Activated naive CD4-positive, alpha-beta T cell treated with Interleukin-2 at 50 U/mL for 16 hours (primary cell): Measurements from ENCODE around the gene ADARB2.

ENCODE experiments used
- DNase-seq: peaks from one replicate; pipeline ENCODE4 v3.0.0-alpha.2; 2020

Gene ADARB2

GRCh38 chr10:1376384-1376945 is 360.9 kb downstream of the ADARB2 start:
- no peak for DNase-seq

DNA sequence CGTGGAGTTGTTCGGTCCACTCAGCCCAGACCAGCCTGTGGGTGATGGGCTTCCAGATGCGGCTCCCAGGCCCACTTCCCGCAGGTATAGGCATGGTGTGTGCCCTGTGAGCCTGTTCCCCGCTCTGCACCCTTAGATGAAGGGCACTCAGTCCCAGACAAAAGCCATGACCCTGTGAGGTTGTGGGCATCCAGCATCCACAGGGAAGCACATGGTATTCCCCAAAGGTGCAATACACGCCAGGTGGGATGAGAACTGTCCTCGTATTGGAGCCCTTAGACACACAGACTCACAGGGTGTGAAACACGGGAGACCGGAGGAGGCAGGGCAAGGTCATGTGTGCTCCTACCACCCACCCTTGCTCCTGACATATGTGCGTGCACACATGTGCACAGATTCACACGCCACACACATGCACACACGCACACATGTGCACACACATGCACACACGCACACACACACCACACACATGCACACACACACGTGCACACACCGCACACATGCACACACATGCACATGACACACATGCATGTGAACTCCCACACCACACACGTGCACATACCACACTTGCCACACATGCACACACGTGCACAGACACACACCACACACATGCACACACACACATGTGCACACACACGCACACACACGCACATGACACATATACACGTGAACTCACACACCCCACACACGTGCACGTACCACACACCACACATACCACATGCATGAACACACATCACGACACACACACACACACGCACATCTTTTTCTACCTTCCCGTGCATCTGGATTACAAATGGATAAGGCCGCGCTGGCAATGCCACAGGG is 361.8 kb downstream of the ADARB2 start:
- no peak for DNase-seq

- no peak for DNase-seq
These were observed 362.6 kb downstream of the ADARB2 start for GRCh38 chr10:1374511-1375345.

GRCh38 chr10:1373287-1373686 is 364.0 kb downstream of the ADARB2 start:
- DNase-seq, result no peak

GRCh38 chr10:1372212-1372611 is 365.1 kb downstream of the ADARB2 start:
- no peak for DNase-seq

DNA sequence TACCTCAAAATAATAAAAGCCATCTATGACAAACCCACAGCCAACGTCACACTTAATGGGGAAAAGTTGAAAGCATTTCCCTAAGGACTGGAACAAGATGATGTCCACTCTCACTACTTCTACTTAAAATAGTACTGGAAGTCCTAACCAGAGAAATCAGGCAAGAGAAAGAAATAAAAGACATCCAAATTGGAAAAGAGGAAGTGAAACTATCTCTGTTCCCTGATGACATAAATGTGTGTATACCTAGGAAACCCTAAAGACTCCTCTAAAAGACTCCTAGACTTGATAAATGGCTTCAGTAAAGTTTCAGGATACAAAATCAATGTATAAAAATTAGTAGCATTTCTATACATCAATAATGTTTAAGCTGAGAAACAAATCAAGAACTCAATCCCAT is 367.0 kb downstream of the ADARB2 start:
- no peak for DNase-seq

GRCh38 chr10:1369665-1370064 is 367.7 kb downstream of the ADARB2 start:
- no peak for DNase-seq

GRCh38 chr10:1369197-1369596 is 368.1 kb downstream of the ADARB2 start:
- DNase-seq, result no peak

GRCh38 chr10:1368842-1369171 is 368.5 kb downstream of the ADARB2 start:
- peak; percentile 29 for DNase-seq

- DNase-seq, result no peak
These were observed 369.1 kb downstream of the ADARB2 start for GRCh38 chr10:1367938-1368841.

GRCh38 chr10:1366811-1367425 is 370.4 kb downstream of the ADARB2 start:
- DNase-seq, result no peak

- DNase-seq, result no peak
These were observed 371.0 kb downstream of the ADARB2 start for GRCh38 chr10:1366322-1366691.

DNA sequence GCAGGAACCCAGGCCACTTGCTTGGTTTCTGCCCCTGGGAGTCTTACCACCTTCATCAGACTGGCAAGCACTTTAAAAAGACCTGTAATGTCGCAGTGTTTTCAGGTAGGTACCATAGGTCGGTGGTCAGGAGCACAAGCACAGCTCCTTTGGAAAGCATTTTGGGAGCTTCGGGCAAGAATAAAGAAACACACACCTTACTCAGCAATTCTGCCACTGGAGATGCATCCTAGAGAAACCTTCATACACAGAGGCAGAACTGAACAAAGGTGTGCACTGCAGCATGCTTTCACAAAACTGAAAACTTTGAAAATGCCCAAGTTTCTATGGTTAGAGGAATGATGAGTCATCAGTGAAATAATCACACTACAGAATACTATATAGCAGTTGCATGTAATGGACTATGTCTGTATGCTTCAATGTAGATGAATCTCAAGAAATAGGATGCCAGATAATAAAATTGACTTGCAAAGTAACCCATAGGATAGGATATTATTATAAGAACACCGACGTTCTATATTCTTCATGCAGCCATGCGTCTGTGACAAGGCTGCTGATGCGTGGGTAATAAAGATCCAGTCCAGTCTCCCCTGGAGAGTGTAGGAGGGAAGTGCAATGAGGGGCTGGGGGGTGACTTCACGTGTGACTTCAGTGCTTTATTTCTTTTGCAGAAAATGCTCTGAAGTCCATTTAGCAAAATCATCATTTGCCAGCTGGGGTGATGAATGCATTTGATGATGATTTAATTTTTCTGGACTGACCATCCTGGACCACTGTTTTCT is 371.6 kb downstream of the ADARB2 start:
- DNase-seq, result no peak

DNA sequence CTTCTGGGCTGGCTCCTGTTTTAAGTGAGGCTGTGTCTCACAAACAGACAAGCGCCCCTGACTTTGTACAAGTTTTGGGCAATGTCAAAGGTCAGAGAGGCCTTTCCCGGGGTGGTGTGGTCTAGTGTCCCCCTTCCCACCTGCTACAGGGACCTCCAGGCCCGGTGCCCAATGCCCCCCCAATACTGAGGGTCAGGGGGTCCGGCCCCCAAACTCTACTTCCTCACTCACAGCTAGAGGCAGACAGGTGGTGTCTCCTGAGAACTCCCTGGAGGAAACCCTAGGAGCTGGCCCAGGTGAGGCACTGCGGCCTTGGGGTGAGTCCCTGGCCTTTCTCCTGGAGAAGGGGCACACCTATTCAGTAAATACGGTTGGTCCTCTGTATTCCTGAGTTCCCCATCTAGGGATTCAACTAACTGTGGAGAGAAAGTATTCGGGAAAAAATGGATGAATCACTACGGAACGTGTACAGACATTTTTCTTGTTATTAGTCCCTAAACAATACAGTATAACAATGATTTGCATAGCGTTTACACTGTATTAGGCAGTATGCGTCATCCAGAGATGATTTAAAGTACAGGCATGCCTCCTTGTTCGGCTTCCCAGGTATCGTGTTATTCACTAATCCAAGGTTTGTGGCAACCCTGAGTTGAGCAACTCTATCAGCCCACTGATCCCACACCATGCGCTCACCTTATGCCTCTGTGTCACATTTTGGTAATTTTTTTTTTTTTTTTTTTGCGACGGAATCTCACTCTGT is 373.0 kb downstream of the ADARB2 start:
- DNase-seq, result no peak

DNA sequence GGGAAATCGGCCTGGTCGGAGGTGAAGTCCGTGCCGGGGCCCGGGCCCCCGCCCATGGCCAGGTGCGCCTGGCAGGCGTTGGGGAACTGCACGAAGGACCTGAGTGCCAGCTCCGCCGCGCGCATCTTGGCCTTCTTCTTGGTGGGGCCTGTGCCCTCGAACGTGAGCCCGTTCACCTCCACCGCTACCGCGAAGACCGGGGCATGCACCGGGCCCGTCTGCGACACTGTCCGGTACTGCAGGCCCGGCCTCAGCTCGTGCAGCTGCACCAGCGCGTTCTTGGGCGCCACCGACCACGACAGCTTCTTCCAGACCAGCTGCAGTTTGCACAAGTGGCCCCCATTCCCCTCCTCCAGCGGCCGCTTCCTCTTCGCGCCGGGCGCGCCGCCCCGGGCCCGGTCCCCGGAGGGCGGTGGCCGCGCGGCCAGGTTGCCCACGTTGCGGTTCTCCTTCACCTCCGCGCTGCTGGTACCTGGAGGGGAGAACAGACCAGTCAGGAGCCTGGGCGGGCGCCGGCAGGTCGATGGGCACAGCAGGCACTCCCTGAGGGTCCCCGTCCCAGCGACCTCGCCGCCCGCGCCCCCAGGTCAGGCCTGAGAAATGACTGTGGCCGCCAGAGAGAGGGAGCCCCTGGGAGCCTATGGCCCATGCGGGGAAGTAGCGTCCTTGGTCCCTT is 373.7 kb downstream of the ADARB2 start:
- DNase-seq, result no peak

- no peak for DNase-seq
These were observed 374.5 kb downstream of the ADARB2 start for GRCh38 chr10:1362589-1363445.

GRCh38 chr10:1361411-1362105 is 375.8 kb downstream of the ADARB2 start:
- no peak for DNase-seq

DNA sequence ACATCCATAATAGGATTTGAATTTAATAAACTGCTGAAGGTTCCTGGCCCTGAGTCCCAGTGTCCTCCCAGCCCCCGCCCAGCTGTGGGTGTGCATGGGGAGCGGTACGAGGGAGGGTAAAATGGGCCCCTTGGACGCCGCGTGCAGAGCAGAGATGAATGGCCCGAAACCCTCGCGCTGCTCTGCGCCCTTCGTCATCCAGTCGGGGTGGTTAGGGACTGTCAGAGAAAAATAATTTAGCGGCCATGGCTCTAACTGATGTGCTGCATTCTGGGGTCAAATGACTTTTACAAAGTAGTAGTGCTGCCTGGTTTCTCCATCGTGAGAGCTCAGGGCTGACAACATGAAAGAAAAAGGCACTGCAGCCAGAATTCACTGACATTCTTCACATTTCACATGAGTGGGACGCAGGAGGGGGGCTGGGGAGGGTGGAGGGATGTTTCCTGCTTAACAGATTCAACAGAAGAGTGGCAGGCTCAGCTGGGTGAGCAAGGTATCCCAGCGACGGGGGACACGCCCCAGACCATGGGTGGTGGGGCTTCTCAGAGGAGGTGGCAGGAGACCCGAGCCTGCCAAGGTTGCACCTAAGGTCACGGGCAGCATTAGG is 376.7 kb downstream of the ADARB2 start:
- no peak for DNase-seq
